Measurements from ENCODE around the gene DAB2IP.
A peak's percentile ranks its signal among the peaks of the same experiment; 100 is the strongest.

The DAB2IP gene

GRCh38 chr9:121645853-121646807 is 5.3 kb upstream of the DAB2IP start:
- no peak for FAIRE-seq

DNA sequence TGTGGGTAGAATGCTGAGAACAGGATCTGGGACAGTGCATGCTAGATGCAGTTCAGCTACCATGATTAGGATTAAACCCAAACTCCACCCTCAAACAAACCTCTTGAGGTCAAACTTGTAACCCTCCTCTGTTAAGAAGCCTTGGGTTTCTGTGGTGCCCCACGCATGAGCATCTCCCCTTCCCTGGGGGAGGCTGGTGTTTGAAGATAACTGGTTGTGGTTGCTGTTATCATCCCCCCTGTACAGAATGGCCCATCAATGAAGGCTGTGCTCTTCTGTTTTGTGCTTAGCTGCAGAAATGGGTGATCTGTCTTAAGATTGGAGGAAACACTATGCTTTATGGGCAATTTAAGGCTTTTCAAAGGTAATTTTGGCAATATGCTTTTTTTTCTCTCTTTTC is 4.4 kb upstream of the DAB2IP start:
- no peak for FAIRE-seq

- FAIRE-seq: no peak
These were observed 3.3 kb upstream of the DAB2IP start for GRCh38 chr9:121648172-121648571.

GRCh38 chr9:121648799-121649198 is 2.6 kb upstream of the DAB2IP start:
- FAIRE-seq: no peak

DNA sequence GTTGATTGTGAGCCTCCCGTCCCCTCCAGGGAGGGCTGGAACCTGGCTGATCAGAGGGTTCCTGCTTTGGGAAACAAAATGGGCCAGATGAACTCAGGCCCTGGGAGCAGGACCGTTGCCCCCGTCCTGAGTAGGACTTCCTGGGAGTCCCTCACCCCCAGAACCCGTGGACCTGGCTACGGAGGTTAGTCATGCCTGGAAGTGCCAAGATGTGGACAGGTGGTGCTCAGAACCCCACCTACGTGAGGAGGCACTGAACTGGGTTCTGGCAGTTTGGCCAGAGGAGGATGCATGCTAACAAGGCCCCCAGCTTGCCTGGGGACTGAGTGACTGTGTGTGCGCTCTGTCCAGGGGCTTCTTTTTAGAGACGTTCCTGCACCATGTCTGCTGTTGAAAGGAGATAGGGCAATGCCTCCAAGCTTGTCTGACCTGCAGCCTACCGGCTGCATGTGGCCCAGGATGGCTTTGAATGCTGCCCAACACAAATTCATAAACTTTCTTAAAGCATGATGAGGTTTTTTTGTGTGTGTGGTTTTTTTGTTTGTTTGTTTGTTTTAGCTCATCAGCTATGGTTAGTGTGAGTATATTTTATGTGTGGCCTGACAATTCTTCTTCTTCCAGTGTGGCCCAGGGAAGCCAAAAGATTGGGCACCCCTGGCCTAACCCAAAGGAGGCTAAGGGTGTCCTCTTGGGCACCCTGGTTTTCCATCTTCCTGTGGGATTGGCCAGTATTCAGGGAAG is 1.8 kb upstream of the DAB2IP start:
- FAIRE-seq: no peak

- FAIRE-seq: peak; percentile 29
These were observed 1.0 kb upstream of the DAB2IP start for GRCh38 chr9:121650217-121651007.

DNA sequence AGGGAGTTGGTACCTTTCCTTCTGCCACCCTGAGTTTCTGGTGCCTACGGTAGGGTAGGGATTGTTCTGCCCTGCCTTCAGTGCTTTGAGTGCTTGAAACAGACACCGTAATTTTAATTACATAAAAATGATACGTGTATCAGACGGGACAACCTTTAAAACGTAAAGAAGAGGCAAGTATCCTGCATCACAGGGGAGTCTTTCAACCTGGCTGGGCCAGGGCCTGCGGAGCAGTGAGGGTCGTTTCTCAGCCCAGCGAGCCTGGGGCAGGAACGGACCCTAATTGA is 483 bp upstream of the DAB2IP start:
- FAIRE-seq: no peak

DNA sequence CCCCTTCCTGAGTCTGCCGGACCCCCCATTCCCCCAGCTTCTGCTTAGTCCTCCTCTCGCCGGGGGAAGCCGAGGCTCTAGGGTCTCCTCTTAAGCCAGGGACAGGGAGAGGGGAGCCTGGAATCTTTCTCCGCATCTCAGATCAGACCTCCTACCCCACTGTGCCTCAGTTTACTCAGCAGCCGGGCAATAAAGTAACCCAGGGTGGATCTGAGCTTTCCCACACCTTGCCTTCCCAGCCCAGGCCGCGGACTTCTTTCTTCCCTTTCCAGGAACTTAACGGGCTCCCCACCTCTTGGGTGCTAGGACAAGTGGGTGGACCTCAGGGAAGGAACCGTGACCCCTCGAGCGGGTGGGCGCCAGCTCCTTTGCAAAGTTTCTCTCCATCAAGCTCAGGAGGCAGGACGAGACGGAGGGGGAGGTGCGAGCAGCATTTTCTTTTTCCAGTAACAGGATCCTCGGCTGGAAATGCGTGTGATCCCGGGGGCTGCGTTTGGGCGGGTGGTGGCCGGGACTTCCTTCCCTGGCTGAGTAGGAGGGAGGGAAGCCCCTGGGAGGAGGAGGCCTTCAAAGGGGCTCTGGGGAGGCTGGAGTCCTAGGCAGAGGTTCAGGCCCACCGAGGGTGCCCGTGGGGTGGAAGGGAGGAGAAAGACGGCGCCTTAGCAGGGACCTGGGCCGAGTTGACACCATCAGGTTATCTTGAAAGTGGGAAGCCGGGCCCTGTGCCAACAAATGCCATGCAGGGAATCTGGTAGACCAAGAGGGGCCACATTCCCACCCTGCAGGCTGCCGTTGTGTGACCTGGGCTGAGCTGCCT is 795 bp downstream of the DAB2IP start:
- no peak for FAIRE-seq

DNA sequence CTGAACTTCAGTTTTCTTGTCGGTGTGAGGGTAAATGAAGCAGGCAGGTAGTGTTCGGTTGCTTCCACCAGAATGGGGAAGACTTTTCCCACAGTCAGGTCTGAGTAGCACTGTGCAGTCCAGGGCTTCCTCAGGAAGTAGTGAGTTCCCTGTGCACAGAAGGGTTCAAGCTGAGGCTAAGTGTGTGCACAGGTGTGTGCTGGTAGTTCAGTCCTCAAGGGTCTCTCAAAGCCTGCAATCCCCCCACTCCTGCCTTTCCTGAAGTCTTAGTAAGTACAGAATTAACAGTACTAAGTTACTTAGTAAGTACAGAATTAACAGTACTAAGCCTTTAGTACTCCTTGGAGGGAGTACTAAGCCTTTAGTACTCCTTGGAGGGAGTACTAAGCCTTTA is 1.4 kb downstream of the DAB2IP start:
- FAIRE-seq: no peak

DNA sequence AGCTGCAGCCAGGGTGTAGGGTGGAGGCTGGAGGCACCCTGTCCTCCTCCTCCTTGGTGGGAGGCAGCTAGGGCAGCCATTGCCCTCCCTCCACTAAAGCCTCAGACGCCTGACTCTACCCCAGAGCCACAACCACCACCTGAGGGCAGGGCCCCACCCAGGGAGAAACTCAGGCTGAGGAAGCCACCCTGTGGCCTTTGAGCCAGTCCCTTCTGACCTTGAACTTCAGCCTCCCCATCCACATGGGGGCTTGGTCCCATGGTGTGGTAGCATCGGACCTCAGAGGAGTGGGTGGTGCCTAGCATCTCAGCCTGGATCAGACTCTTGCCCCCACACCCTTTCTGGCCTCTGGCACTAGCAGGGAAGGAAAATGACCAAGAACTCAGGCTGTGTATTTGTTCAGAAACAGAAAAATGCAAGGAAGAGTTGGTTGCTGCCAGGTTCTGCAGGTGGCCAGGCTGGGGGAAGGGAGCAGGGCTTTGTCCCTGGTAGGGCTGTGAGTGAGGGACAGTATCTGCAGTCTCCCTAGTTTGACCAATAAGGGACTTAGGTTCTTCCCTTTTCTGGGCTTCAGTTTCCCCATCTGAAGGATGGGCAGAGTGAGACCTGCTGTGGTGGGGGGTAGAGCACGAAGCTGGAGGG is 3.2 kb downstream of the DAB2IP start:
- FAIRE-seq: no peak

- FAIRE-seq: no peak
These were observed 3.9 kb downstream of the DAB2IP start for GRCh38 chr9:121655231-121655755.

DNA sequence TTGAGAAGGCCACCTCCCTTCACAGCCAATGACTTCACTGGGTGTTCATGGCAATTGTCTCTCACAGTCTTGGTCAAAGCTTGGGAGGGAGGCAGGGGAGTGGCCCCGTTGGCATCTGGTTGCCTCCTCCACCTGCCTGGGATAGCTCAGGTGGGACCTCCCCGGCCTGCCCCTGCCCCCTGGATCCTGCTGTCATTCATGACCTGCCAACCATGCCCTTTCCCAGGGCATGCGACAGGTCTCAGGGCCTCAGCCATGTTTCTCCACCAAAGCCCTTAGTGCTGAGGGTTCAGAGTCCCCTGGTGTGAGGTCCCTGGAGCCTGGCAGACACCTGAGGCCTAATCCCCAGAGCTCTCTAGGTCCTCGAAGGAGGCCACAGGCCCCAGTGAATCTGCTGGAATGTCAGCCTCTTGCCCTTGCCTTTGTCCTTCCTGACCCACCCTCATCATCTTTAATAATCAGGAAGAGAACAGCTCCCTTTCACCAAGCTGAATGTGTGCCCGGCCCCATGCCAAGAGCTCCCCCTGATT is 5.6 kb downstream of the DAB2IP start:
- no peak for FAIRE-seq

DNA sequence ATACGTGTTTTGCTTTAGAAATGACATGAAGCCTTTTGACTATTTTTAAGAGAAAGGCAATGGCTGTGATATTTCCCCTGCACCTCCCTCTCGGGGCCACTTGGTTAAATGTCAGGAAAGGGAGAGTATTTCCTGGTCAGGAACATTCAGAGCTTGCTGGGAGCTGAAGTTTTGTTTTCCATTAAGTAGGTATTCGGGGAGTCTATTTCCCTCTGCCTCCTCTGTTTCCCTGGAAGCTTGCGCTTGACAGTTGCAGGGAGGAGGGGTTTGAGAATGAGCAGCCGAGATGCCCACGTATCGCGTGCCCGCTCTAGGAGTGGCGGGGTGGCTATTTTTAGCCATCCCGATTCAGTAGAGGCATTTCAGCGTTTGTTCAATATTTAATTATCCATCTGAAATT is 6.7 kb downstream of the DAB2IP start:
- no peak for FAIRE-seq

- FAIRE-seq: no peak
These were observed 7.2 kb downstream of the DAB2IP start for GRCh38 chr9:121658591-121658990.

GRCh38 chr9:121660367-121660766 is 8.9 kb downstream of the DAB2IP start:
- no peak for FAIRE-seq

GRCh38 chr9:121660876-121661275 is 9.4 kb downstream of the DAB2IP start:
- FAIRE-seq: no peak

GRCh38 chr9:121661328-121661727 is 9.9 kb downstream of the DAB2IP start:
- no peak for FAIRE-seq

GRCh38 chr9:121662359-121662758 is 10.9 kb downstream of the DAB2IP start:
- FAIRE-seq: no peak

GRCh38 chr9:121662891-121663580 is 11.6 kb downstream of the DAB2IP start:
- FAIRE-seq: no peak

- no peak for FAIRE-seq
These were observed 12.2 kb downstream of the DAB2IP start for GRCh38 chr9:121663591-121663990.

DNA sequence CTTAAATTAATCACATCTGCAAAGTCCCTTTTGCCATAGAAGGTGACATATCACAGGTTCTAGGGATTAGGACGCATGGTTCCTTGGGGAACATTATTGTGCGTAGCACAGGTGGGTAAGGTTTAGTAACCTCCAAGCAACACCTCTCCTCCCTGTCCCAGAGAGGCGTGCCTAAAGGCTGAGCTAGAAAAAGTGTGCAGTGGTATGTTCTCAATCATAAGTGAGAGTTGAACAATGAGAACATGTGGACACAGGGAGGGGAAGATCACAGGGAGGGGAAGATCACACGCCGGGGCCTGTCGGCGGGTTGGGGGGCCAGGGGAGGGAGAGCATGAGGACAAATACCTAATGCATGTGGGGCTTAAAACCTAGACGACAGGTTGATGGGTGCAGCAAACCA is 14.9 kb downstream of the DAB2IP start:
- FAIRE-seq: no peak
